HG03457 (cell line): ENCODE measurements around the gene CHMP3.
"Not testable (repeated sequence)": the region's sequence is repeated elsewhere in the genome, so short reads cannot be mapped to it uniquely, and the experiment has no call there.

Experiments
- ATAC-seq: cut with Tn5 transposase; IDR thresholded peaks from one replicate; pipeline ENCODE4 v1.9.1; 2021; ENCODE audit warnings: moderate number of reproducible peaks; ENCODE audit not compliant: unreplicated experiment

The CHMP3 gene

GRCh38 chr2:86562922-86563649 is at the start of gene CHMP3:
Gene CHMP3 (minus strand): TSS chr2:86563443. CDS start chr2:86563348, 95 bp downstream.
- peak; percentile 80 for ATAC-seq

DNA sequence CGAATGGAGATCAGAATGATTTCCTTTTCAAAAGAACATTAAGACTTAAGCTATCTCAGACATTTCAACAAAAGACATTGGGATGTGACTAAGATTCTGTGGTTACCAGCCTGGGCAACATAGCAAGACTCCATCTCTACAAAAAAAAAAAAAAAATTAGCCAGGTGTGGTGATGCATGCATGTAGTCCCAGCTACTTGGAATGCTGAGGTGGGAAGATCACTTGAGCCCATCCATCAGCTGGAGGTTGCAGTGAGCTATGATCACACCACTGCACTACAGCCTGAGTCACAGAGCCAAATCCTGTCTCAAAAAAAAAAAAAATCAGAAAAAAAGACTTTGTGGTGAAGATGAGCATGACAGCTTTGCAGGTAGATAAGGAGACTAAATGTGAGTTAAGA is 47.6 kb upstream of the CHMP3 start:
- ATAC-seq = no peak

- no peak for ATAC-seq
Observed at GRCh38 chr2:86608832-86609410, 45.7 kb upstream of the CHMP3 start.

- ATAC-seq = no peak
Observed at GRCh38 chr2:86603905-86604304, 40.7 kb upstream of the CHMP3 start.

GRCh38 chr2:86598966-86599365 is 35.7 kb upstream of the CHMP3 start:
- ATAC-seq = no peak

DNA sequence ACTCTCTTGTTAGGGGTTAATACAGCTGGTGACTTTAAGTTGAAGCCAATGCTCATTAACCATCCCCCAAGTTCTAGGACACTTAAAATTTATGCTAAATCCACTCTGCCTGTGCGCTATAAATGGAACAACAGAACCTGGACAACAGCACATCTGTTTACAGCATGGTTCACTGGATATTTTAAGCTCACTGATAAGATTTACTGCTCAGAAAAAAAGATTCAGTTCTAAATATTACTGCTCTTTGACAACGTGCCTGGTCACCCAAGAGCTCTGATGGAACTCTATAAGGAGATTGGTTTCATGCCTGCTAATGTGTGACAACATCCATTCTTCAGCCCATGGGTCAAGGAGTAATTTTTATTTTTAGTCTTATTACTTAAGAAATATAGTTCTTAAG is 32.9 kb upstream of the CHMP3 start:
- ATAC-seq = no peak

DNA sequence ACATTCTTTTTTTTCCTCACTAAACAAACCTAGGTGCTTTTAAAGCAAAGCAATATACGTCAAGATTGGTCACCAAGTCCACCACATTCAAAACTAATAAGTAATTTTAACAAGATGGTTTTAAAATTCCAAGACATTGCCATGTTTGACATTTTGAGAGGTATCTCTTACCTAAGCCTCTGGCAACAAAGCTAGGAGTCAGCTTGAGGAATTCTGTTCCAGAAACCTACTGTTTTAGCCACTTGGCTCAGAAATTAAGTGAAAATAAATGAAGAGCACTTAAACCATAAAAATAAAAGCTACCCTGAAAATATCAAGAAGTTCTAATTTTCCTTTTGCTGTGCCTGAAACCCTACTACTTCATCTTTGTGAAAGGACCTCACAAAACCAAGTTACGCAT is 30.0 kb upstream of the CHMP3 start:
- ATAC-seq = no peak

GRCh38 chr2:86592547-86593230 is 29.4 kb upstream of the CHMP3 start:
- ATAC-seq = no peak

DNA sequence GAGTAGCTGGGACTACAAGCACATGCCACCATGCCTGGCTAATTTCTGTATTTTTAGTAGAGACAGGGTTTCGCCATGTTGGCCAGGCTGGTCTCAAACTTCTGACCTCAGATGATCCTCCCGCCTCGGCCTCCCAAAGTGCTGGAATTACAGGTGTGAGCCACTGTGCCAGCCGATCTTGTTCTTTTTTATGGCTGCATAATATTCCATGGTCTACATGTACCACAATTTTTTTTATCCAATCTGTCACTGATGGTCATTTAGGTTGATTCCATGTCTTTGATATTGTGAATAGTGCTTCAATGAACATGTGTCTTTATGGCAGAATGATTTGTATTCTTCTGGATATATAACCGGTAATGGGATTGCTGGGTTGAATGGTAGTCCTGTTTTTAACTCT is 26.5 kb upstream of the CHMP3 start:
- ATAC-seq = not testable (repeated sequence)

DNA sequence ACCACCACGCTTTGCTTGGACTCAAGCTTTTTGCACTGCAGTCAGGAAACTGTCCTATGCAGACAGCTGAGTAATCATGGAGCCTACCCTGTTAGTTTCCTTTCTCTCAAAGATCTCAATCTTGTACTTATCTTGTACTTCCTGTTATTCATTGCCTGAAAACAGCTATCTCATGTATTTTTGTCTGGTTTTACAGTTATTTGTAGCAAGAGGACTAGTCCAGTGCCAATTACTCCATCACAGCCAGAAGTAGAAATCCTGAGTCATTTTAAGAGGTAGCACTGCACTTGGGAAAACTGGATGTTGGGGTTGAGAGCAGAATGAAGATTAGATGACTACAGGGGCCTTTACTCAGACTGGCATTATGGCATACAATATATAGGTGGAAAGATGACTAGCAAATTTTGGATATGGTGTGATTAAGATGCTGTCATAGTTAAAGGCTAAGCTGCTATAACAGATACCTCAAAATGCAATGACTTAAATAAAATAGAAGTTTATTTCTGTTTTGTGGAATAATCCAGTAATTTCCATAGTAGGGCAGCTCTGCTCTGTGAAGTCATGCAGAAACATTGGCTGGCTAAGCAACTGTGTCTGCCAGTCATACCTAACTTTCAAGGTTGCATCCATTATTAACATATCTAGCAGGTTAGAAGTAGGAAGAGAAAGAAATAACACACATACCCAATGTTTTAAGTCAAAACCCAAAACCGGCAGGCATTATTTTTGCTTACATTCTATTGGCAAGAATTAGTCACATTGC is 21.1 kb upstream of the CHMP3 start:
- no peak for ATAC-seq

DNA sequence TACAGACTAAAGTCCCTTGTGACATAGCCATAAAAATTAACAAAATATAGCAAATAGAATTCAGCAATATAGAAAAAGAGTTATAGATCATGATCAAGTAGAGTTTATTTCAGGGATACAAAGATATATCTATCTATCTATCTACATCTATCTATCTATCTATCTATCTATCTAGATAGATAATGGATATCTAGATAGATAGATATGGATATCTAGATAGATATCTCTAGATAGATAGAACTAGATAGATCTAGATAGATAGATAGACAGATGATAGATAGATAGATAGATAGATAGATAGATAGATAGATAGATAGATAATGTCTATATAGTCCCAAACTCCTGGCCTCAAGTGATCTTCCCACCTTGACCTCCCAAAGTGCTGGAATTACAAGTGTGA is 17.3 kb upstream of the CHMP3 start:
- no peak for ATAC-seq

GRCh38 chr2:86577817-86578456 is 14.7 kb upstream of the CHMP3 start:
- no peak for ATAC-seq

- no peak for ATAC-seq
Observed at GRCh38 chr2:86570059-86570458, 6.8 kb upstream of the CHMP3 start.

- no peak for ATAC-seq
Observed at GRCh38 chr2:86566821-86567190, 3.6 kb upstream of the CHMP3 start.

DNA sequence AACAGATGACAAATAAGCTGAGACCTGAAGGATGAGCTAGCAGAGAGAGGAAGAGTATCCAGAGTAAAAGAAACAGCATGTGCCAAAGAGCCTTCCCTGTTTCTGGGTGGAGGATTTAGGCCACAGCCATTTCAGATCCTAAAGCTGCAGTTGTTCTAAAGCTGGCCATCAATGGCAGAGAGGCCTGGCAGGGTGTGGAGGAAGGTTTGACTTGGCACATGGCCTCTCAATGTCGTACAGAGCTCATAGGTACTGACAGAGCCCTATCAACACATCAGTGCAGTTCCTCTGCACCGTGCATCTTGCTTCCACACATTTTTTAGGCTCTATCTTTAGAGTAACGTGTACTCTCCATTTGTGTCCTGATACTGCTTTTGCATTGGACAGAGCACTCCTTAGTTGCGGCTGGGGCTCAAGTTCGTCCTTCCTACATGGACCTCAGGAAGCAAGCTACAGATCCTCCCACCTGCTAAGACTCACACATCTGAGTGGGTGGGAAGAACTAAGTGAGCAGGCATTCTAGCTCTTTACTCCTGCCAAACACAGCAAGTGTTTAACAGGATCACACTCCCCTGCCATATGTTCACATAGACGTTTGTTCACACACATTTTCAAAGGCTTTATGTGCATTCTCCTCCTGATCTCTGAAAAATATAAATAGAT is 3.0 kb upstream of the CHMP3 start:
- no peak for ATAC-seq

GRCh38 chr2:86563650-86564061 is 413 bp upstream of the CHMP3 start:
- no peak for ATAC-seq

- no peak for ATAC-seq
Observed at GRCh38 chr2:86562485-86562921, 740 bp downstream of the CHMP3 start.

DNA sequence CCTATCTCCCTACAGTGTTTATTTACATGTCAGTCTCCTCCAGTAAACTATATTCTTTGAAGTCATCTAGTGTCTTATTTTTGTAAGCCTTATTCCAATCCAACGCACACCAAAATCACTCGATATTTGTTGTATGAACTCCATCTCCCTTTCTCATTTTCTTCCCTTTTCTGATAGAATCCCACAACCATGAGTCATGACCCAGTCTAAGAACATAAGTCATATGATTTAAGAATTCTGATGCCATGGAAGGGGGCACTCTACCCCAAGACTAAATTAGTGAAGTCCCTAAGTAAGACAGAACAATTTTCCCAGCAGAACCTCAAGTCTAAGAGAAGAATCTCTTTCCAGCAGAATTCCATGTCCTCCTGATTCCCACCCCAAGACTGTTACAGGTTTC is 5.4 kb downstream of the CHMP3 start:
- ATAC-seq = no peak

DNA sequence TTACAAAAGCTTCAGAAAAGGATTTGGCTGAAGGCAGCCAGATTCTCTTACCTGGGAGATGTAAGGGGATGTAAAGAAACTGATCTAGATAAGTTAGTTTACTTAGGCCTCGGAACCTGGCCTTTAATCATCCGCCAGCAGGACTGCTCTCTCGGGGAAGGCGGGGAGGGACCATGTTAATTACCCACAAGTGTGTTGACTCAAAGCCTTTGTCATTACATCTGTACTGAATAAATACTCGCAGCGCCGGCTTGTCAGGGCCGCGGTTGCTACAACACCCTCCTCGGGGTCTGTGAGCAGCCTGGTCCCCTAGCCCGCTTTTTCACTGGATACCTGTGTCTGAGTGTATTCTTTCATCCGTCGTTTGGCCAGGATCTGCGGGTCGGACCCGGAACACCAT is 6.7 kb downstream of the CHMP3 start:
- no peak for ATAC-seq

GRCh38 chr2:86552889-86553288 is 10.4 kb downstream of the CHMP3 start:
- ATAC-seq = no peak
